GM18951 (cell line): ENCODE measurements around the gene CHSY3.
"Not testable (repeated sequence)": the region's sequence is repeated elsewhere in the genome, so short reads cannot be mapped to it uniquely, and the experiment has no call there.

Experiments used
- POLR2A ChIP-seq: IDR thresholded peaks from 4 replicates; pipeline ENCODE4 v1.6.1; 2011; ENCODE audit warnings: mild to moderate bottlenecking; ENCODE audit not compliant: insufficient read length, insufficient read depth; ENCODE audit errors: extremely low read depth
- in situ Hi-C: fragments of 300-500 bp; cut with MboI; formaldehyde crosslinking; loops from one replicate; pipeline ENCODE4 v1.12.0; 2022; ENCODE audit warnings: low sequenced_read_pairs, mixed read lengths, inconsistent platforms; ENCODE audit not compliant: unreplicated experiment

CHSY3 gene

GRCh38 chr5:130216286-130216685 is 312.0 kb downstream of the CHSY3 start:
- TF ChIP-seq POLR2A = no peak
- in situ Hi-C loops = no loop called here

- no peak for TF ChIP-seq POLR2A
- in situ Hi-C loops = no loop called here
These were observed 318.3 kb downstream of the CHSY3 start for GRCh38 chr5:130222573-130222972.

GRCh38 chr5:130226556-130226955 is 322.3 kb downstream of the CHSY3 start:
- in situ Hi-C loops = not testable (repeated sequence)

GRCh38 chr5:130227699-130228098 is 323.4 kb downstream of the CHSY3 start:
- no peak for TF ChIP-seq POLR2A
- in situ Hi-C loops = no loop called here

- in situ Hi-C loops = no loop called here
- TF ChIP-seq POLR2A = no peak
These were observed 327.5 kb downstream of the CHSY3 start for GRCh38 chr5:130231786-130232185.

GRCh38 chr5:130234816-130235215 is 330.6 kb downstream of the CHSY3 start:
- no peak for TF ChIP-seq POLR2A
- in situ Hi-C loops = no loop called here
